ENCODE measurements around the gene BEST4. TPM values are rescaled to one million over a fixed set of nuclear protein-coding genes. Genes with fewer than 3 reads are reported as not detected.

The BEST4 gene
- total RNA-seq, 1 experiment from 2014 or later, result 1.3 TPM

DNA sequence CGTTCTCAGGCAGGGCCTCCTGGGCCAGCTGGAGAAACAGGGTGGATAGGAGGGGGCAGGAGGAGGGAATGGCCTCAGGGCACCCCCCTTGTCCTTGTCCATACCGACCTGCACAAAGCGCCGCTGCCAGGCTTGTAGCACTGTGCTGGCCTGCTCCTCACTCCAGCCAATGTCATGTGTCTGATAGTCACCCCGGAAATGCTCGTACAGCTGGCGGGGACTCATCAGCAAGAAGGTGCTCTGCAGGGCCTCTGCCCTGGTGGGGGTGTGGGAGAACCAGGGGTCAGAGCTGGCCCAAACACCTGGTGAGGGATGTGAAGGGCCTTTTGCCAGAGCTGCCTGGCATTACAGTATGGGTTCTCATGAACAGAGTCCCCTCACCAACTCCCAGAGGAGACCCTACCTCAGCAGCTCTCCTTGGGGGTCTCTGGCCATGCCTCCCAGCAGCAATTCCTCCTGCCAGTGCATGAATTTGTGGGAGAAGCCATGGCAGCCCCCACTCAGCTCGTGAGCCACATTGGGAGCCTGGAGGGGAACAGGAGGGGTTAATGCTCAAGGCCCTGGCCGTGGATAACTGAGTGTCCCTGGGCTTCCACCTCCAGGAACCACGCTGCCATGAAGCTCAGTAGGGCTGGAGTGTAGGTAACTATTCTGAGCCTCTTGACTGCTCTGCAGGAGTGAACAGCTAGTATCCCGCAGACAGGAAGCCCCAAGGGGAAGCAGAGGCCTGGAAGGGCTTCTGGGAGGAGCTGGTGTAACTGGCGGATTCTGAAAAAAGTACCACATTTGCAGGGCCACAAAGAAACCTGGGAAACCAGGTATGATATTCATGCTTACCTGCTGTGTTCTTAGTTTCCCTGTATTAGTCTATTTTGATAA lies 41.8 kb upstream of the BEST4 start:
- H2AFZ ChIP-seq, result no peak overlapping the region
- H3K27ac ChIP-seq, result no peak overlapping the region
- TF ChIP-seq, protein P1, sequence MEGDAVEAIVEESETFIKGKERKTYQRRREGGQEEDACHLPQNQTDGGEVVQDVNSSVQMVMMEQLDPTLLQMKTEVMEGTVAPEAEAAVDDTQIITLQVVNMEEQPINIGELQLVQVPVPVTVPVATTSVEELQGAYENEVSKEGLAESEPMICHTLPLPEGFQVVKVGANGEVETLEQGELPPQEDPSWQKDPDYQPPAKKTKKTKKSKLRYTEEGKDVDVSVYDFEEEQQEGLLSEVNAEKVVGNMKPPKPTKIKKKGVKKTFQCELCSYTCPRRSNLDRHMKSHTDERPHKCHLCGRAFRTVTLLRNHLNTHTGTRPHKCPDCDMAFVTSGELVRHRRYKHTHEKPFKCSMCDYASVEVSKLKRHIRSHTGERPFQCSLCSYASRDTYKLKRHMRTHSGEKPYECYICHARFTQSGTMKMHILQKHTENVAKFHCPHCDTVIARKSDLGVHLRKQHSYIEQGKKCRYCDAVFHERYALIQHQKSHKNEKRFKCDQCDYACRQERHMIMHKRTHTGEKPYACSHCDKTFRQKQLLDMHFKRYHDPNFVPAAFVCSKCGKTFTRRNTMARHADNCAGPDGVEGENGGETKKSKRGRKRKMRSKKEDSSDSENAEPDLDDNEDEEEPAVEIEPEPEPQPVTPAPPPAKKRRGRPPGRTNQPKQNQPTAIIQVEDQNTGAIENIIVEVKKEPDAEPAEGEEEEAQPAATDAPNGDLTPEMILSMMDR (conservative IDR thresholded peaks at IDR 0.05), result no peak
- no peak for TF ChIP-seq EZH2 (IDR thresholded peaks at IDR 0.05; ENCODE audit: low read depth)
- ChIA-PET CTCF (interaction anchor here (0.6 kb wide), 1 partner anchor 185 kb away, joined by 4 read pairs; no protein-coding TSS in a partner anchor), POLR2A (ENCODE audit: unreplicated experiment) (no interaction called here)
- no peak overlapping the region for H3K4me3 ChIP-seq
- no peaks in the 10 kb centered on the region for H4K20me1 ChIP-seq (ENCODE audit: insufficient read depth)
- no peak overlapping the region for H3K4me2 ChIP-seq
- H3F3A ChIP-seq (ENCODE audit: insufficient read depth, low read depth), result no peaks in the 10 kb centered on the region
- no TSS peak for BruUV-seq (replicated peaks)
- no peaks in the 10 kb centered on the region for H3K9me3 ChIP-seq (ENCODE audit: insufficient read depth, low read depth)
- H3K4me1 ChIP-seq (replicated peaks; ENCODE audit: insufficient read depth), result no peaks in the 10 kb centered on the region
- H3K79me2 ChIP-seq (ENCODE audit: low read depth), result no peaks in the 10 kb centered on the region
- no peak for DNase-seq
- H3K36me3 ChIP-seq (ENCODE audit: low read depth), result no peaks in the 10 kb centered on the region
- no peaks in the 10 kb centered on the region for H3K9me2 ChIP-seq (ENCODE audit: insufficient read depth)
- intact Hi-C loops (cut with micrococcal nuclease; ENCODE audit: unreplicated experiment), result no loop called here
- no peaks in the 10 kb centered on the region for H3K27me3 ChIP-seq (ENCODE audit: insufficient read depth, low read depth)

DNA sequence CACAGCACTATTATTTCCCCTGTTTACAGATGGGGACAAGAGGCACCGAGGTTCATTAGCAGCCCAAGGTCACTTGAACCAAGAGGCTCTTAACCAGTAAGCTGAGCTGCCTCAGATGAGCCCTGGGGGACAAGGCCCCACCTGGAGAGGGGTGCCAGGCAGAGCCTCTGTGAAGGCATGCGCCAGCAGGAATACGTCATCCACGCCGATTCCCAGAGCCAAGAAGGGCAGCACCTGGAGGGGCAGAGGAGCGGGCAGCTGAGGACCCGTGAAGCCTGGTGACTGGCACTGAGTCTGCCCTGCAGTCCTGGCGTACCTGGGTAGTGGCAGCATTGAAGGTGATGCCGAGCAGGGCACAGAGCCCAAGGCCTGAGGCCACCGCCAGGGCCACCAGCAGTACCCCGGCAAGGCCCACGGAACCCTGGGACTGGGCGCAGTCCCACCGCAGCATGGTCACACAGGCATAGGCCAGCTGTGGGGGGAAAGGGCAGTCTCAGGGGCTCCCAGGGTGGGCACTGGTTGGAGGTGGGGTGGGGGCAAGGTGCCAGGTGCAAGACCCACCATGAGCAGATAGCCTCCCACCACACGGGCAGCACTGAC lies 41.0 kb upstream of the BEST4 start:
- Histone ChIP-seq H2AFZ (no peak overlapping the region), H3K79me2 (ENCODE audit: low read depth) (no peaks in the 10 kb centered on the region), H3K27ac (no peak overlapping the region), H3K9me3 (ENCODE audit: insufficient read depth, low read depth) (no peaks in the 10 kb centered on the region), H3F3A (ENCODE audit: insufficient read depth, low read depth) (no peaks in the 10 kb centered on the region), H3K4me2 (no peak overlapping the region), H3K4me1 (replicated peaks; ENCODE audit: insufficient read depth) (no peaks in the 10 kb centered on the region), H3K36me3 (ENCODE audit: low read depth) (no peaks in the 10 kb centered on the region), H3K4me3 (no peak overlapping the region), H3K9me2 (ENCODE audit: insufficient read depth) (no peaks in the 10 kb centered on the region), H3K27me3 (ENCODE audit: insufficient read depth, low read depth) (no peaks in the 10 kb centered on the region), H4K20me1 (ENCODE audit: insufficient read depth) (no peaks in the 10 kb centered on the region)
- intact Hi-C loops (cut with micrococcal nuclease; ENCODE audit: unreplicated experiment), result no loop called here
- BruUV-seq (replicated peaks), result no TSS peak
- TF ChIP-seq, protein P1 (conservative IDR thresholded peaks at IDR 0.05), result no peak
- TF ChIP-seq EZH2 (IDR thresholded peaks at IDR 0.05; ENCODE audit: low read depth), result no peak
- DNase-seq, result no peak
- ChIA-PET CTCF (interaction anchor here (0.6 kb wide), 1 partner anchor 186 kb away, joined by 4 read pairs; no protein-coding TSS in a partner anchor), POLR2A (ENCODE audit: unreplicated experiment) (no interaction called here)

DNA sequence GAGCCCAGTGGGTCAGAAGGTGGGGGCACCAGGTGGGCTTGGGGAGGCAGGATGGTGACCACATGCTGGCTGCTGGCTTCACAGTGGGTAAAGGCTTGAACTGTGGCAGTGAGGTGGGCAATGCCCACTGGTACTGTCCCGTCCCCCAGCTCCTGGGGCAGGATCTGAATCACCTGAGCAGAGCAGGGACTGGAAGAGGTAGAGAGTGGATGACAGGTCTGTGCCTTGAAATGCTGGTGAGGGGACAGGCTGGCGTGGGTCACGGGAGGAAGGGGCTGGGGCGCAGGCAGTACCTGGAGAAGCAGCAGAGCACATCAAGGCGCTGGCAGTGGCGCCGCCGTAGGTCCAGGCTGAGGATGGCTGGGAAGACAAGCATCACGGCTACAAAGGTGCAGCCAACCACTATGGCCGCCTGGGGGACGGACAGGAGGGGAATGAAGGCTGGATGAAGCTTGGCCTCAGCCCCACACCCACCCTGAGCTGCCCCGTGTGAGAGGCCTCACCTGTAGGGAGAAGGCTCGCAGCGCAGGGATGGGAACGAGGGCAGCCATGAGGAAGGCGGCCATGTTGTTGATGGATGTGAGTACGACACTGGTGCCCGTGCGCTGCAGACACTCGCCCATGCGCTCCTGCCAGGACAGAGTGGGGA lies 40.2 kb upstream of the BEST4 start:
- H3K4me1 ChIP-seq (replicated peaks; ENCODE audit: insufficient read depth), result no peaks in the 10 kb centered on the region
- BruUV-seq (replicated peaks), result no TSS peak
- POLR2A ChIA-PET (ENCODE audit: unreplicated experiment), result no interaction called here
- H3K27me3 ChIP-seq (ENCODE audit: insufficient read depth, low read depth), result no peaks in the 10 kb centered on the region
- intact Hi-C loops (cut with micrococcal nuclease; ENCODE audit: unreplicated experiment), result no loop called here
- DNase-seq, result no peak
- CTCF ChIA-PET, result no interaction called here
- no peaks in the 10 kb centered on the region for H3K36me3 ChIP-seq (ENCODE audit: low read depth)
- H3K4me3 ChIP-seq, result no peak overlapping the region
- TF ChIP-seq, protein P1 (conservative IDR thresholded peaks at IDR 0.05), result no peak
- no peak for TF ChIP-seq EZH2 (IDR thresholded peaks at IDR 0.05; ENCODE audit: low read depth)
- H4K20me1 ChIP-seq (ENCODE audit: insufficient read depth), result no peaks in the 10 kb centered on the region
- no peaks in the 10 kb centered on the region for H3K9me2 ChIP-seq (ENCODE audit: insufficient read depth)
- H3K27ac ChIP-seq, result no peak overlapping the region
- no peak overlapping the region for H2AFZ ChIP-seq
- no peaks in the 10 kb centered on the region for H3K79me2 ChIP-seq (ENCODE audit: low read depth)
- H3F3A ChIP-seq (ENCODE audit: insufficient read depth, low read depth), result no peaks in the 10 kb centered on the region
- H3K4me2 ChIP-seq, result no peak overlapping the region
- no peaks in the 10 kb centered on the region for H3K9me3 ChIP-seq (ENCODE audit: insufficient read depth, low read depth)

Measured in PC-9 (cell line).